Neural cell (in vitro differentiated cells): Measurements from ENCODE around the gene RYR3.
"Not testable (repeated sequence)": the region's sequence is repeated elsewhere in the genome, so short reads cannot be mapped to it uniquely, and the experiment has no call there.

Experiments
- RAD21 ChIP-seq: fragments of 450-650 bp; conservative IDR thresholded peaks from 2 replicates; pipeline ENCODE4 v1.6.1; 2014; ENCODE audit warnings: antibody characterized with exemption, mild to moderate bottlenecking, moderate library complexity
- TF ChIP-seq, protein P1 (sequence below): fragments of 450-650 bp; IDR thresholded peaks from 2 replicates; pipeline ENCODE4 v1.5.1; 2014; ENCODE audit warnings: antibody characterized with exemption, mild to moderate bottlenecking, moderate library complexity; ENCODE audit not compliant: poor library complexity, severe bottlenecking

DNA sequence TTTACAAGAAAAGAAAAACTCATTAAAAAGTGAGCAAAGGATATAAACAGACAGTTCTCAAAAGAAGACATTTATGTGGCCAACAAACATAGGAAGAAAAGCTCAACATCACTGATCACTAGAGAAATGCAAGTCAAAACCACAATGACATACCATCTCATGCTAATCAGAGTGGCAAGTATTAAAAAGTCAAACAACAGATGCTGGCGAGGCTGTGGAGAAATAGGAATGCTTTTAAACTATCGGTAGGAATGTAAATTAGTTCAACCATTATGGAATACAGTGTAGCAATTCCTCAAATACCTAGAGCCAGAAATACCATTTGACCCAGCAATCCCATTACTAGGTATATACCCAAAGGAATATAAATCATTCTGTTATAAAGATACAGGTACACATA, 267.1 kb downstream of the RYR3 start:
- TF ChIP-seq, protein P1, sequence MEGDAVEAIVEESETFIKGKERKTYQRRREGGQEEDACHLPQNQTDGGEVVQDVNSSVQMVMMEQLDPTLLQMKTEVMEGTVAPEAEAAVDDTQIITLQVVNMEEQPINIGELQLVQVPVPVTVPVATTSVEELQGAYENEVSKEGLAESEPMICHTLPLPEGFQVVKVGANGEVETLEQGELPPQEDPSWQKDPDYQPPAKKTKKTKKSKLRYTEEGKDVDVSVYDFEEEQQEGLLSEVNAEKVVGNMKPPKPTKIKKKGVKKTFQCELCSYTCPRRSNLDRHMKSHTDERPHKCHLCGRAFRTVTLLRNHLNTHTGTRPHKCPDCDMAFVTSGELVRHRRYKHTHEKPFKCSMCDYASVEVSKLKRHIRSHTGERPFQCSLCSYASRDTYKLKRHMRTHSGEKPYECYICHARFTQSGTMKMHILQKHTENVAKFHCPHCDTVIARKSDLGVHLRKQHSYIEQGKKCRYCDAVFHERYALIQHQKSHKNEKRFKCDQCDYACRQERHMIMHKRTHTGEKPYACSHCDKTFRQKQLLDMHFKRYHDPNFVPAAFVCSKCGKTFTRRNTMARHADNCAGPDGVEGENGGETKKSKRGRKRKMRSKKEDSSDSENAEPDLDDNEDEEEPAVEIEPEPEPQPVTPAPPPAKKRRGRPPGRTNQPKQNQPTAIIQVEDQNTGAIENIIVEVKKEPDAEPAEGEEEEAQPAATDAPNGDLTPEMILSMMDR = not testable (repeated sequence)
- not testable (repeated sequence) for TF ChIP-seq RAD21
